GM21723 (cell line): ENCODE measurements around the gene ETNK2.

Experiments
- ATAC-seq: cut with Tn5 transposase; IDR thresholded peaks from one replicate; pipeline ENCODE4 v1.9.1; 2021; ENCODE audit warnings: mild to moderate bottlenecking, moderate library complexity; ENCODE audit not compliant: unreplicated experiment

ETNK2 gene

GRCh38 chr1:204128464-204128963 lies 23.3 kb downstream of the ETNK2 start:
- no peak for ATAC-seq

GRCh38 chr1:204127597-204128242 lies 24.1 kb downstream of the ETNK2 start:
- no peak for ATAC-seq

- no peak for ATAC-seq
Measured at GRCh38 chr1:204126956-204127355, 24.9 kb downstream of the ETNK2 start.

- no peak for ATAC-seq
Measured at GRCh38 chr1:204126386-204126785, 25.5 kb downstream of the ETNK2 start.

GRCh38 chr1:204125759-204126351 lies 26.0 kb downstream of the ETNK2 start:
- ATAC-seq = no peak

- no peak for ATAC-seq
Measured at GRCh38 chr1:204124639-204125038, 27.2 kb downstream of the ETNK2 start.

GRCh38 chr1:204123376-204123775 lies 28.5 kb downstream of the ETNK2 start:
- ATAC-seq = no peak

GRCh38 chr1:204121840-204122555 lies 29.8 kb downstream of the ETNK2 start:
- no peak for ATAC-seq

GRCh38 chr1:204116539-204116938 lies 35.3 kb downstream of the ETNK2 start:
- no peak for ATAC-seq

GRCh38 chr1:204115116-204115515 lies 36.7 kb downstream of the ETNK2 start:
- ATAC-seq = no peak

- no peak for ATAC-seq
Measured at GRCh38 chr1:204114606-204115005, 37.2 kb downstream of the ETNK2 start.

GRCh38 chr1:204113896-204114295 lies 37.9 kb downstream of the ETNK2 start:
- ATAC-seq = no peak

GRCh38 chr1:204112876-204113730 lies 38.7 kb downstream of the ETNK2 start:
- no peak for ATAC-seq

- no peak for ATAC-seq
Measured at GRCh38 chr1:204110894-204111633, 40.8 kb downstream of the ETNK2 start.

- no peak for ATAC-seq
Measured at GRCh38 chr1:204108312-204109141, 43.3 kb downstream of the ETNK2 start.

GRCh38 chr1:204107892-204108291 lies 44.0 kb downstream of the ETNK2 start:
- ATAC-seq = no peak

GRCh38 chr1:204106825-204107224 lies 45.0 kb downstream of the ETNK2 start:
- ATAC-seq = no peak

GRCh38 chr1:204105131-204105515 lies 46.7 kb downstream of the ETNK2 start:
- ATAC-seq = no peak

- ATAC-seq = no peak
Measured at GRCh38 chr1:204104331-204105130, 47.3 kb downstream of the ETNK2 start.
